Measurements from ENCODE around the gene PCTP.
A peak's percentile ranks its signal among the peaks of the same experiment; 100 is the strongest.

Gene PCTP

GRCh38 chr17:55758171-55758570 is 7.3 kb downstream of the PCTP start:
- DNase-seq: no peak

DNA sequence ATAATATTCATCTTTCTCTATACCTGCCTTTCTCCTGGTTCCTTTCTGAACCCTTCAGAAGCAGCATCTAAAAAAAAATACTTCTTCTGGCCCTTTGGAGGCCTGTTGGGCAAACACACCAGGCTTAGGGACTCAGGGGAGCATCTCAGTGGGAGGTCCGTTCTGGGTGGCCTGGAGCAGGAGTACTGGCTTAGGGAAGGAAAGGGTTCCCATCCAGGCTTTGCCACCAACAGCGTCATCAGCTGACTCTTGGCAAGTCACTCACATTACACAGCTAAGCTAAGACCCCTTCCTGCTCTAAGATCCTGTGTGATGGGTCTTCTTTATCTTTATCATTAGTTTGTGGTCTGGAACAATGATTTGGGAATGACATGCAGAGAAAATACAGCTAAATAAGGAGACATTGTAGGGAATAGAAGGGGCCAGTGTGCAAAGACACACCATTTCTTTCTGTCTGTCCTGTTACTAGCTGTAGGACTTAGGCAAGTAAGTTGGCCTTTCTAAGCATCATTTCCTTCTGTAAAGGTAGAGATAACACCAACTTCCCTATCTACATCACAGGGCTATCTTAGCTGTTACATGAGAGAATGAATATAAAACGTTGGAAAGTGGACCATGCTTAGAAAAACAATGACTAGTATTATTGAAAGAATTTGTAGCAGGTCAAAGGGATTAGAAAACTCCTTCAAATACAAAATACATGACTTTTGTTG is 9.9 kb downstream of the PCTP start:
- no peak for DNase-seq

DNA sequence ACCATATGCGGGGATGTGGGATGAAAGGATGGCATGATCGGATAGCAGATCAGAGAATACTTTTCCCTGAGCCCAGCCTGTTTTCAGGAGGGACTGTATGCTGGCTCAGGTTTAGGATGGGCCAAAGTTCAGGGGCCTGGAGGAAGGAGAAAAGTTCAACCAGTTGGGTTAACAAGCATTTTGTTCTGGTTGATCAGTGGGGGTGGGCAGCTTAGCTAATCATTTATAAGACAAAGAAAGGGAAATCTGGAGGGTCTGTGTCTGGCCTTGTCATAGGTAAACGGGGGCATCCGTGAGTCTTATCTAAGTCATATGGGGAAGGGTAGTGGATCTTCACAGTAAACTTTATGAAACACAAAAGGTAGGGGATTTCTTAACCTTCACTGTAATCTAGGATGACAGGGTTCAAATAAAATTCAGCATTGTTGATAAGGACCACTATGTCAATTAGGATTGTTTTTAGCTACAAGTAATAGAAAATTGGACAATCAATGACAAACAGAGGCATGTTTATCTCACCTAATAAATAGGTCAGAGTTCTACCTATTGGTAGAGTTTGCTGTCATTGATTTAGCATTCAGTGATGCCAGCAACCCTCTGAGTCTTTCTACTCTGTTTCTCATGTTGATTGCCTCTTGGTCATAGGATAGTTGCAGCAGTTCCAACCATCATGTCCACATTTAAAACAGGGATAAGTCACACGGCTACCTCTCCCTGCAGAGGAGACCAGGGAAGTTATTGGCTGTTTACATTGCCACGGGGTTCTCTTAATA is 11.4 kb downstream of the PCTP start:
- no peak for DNase-seq

DNA sequence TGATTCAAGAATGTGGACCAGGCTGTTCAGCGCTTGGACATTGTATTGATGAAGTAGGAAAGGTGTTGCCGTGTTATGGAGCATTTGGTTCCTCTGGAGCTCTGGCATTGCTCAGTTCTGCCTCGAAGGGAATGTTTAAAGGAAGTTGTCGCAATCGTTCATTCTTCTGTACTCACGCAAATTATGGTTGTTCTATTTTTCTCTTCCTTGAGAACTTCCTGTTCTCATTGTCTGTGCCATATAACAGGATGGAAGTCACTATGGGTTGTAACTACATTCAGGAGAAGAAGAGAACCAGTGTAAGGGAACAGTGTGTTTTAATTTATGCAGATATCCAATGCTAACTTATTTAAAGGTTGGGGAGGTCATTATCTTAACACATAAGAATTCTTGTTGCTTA is 13.0 kb downstream of the PCTP start:
- no peak for DNase-seq

- DNase-seq: no peak
These were observed 13.8 kb downstream of the PCTP start for GRCh38 chr17:55764610-55765009.

DNA sequence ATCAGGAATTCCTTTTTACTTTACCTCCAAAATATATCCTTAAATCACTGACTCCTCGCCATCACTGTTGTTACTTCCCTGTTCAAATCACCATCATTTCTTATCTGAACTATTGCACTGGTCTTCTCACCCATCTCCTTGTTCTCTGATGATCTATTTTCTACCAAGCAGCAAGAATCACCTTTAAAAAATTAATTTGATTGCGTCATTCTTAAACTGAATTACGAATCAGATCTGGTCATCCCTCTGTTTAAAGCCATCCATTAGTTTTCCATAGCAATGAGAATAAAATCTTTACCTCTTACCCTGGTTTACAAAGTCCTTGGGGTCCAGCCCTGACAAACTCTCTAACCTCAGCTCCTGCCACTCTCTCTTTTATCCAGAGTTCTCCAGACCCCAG is 14.6 kb downstream of the PCTP start:
- no peak for DNase-seq

DNA sequence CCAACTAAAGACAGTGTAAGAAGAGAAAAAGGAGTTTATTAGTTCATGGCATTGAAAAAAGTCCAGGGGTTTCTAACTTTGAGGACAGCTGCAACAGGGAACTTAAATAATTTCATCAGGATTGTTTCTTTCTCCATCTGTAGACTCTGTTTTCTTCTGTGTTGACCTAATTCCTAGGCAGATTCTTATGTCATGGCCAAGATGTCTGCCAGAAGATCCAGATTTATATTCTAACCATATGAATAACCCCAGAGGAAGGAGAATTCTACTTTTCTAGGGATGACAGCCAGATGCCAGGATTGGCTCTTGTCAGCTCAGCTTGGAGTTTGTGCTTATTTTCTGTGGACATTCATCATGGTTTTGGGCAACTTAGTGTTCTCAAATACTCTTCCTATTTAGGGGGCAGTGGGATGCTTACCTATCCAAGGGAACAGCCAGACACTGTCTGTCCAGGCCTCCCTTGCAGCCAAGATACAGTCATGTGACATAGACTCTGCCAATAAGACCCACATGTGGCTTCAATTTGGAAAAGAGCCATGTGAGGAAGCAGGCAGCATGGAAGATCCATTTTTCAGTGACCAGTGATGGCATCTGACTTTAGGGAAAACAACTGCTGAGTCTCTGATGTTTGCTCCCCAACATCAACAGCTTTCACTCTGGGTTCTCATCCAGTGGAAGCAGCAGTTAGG is 18.2 kb downstream of the PCTP start:
- DNase-seq: no peak

- no peak for DNase-seq
These were observed 18.8 kb downstream of the PCTP start for GRCh38 chr17:55769625-55770000.

GRCh38 chr17:55770196-55770870 is 19.5 kb downstream of the PCTP start:
- DNase-seq: peak; percentile 89

GRCh38 chr17:55772086-55772485 is 21.2 kb downstream of the PCTP start:
- DNase-seq: no peak

DNA sequence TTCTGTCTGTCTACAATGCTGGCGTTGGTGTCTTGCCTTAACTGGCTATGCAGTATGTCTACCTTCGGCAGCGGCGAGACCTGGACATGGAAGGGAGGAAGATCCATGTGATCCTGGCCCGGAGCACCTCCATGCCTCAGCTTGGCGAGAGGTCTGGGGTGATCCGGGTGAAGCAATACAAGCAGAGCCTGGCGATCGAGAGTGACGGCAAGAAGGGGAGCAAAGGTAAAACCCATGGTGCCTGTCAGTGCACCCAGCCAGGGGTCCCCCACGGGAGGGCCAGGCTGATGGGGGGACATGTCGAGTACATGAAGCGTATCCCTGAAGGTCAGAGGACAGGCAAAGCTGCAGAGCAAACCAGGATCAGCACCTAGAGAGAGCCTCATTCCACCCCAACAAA is 22.8 kb downstream of the PCTP start:
- DNase-seq: no peak

GRCh38 chr17:55774846-55775271 is 24.0 kb downstream of the PCTP start:
- peak; percentile 29 for DNase-seq

GRCh38 chr17:55776271-55776670 is 25.4 kb downstream of the PCTP start:
- DNase-seq: no peak

GRCh38 chr17:55777471-55777971 is 26.7 kb downstream of the PCTP start:
- DNase-seq: no peak

GRCh38 chr17:55778389-55779118 is 27.7 kb downstream of the PCTP start:
- no peak for DNase-seq

- DNase-seq: no peak
These were observed 32.9 kb downstream of the PCTP start for GRCh38 chr17:55783684-55784245.

DNA sequence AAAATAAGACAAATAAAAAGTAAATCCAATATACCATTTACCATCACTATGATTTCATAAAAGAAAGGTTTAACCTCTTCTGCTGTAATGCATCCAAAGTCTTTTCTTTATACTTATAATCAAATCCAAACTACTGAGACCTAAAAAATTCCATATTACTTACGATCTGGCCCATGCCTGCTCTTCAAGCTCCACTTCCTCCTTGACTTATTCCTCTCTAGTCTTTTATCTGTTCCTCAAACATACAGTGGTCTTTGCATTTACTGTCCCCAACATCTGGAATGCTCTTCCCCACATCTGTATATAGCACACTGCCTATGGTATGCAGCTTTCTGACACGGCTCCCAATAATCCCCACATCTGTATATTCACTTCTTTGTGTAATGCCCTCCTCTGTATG is 33.8 kb downstream of the PCTP start:
- DNase-seq: no peak

DNA sequence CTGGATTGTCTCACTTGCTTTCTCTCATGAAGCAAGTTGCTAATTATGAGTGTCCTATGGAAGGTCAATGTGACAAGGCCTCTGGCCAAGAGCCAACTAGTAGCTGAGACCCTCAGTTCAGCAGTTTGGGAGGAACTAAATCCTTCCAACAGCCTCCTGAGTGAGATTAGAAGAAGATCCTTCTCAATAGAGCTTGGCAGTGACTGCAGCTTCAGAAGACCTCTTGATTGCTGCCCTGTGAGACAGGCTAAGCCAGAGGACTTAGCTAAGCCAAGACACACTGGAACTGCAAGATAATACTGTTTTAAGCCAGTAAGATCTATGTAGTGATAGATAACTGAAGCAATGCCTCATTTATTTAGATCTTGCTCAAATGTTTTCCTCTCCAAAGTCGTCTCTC is 34.3 kb downstream of the PCTP start:
- no peak for DNase-seq

DNA sequence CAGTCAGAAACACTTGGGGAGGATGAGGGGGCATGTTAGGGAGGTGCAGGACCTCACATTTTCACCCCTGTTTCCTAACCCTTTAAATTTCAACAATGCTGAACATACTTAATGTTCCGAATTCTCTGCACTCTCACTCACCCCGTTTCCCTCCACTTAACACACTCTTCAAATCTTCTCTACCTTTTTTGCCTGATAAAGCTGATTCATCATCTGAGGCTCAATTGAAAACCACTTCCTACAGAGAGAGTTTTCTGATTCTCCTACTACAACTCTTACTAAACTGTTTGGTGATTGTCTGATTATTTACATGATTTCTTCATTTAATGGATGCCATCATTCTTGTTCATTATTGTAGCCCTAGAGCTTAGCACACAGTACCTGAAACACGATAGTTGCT is 42.4 kb downstream of the PCTP start:
- DNase-seq: no peak

DNA sequence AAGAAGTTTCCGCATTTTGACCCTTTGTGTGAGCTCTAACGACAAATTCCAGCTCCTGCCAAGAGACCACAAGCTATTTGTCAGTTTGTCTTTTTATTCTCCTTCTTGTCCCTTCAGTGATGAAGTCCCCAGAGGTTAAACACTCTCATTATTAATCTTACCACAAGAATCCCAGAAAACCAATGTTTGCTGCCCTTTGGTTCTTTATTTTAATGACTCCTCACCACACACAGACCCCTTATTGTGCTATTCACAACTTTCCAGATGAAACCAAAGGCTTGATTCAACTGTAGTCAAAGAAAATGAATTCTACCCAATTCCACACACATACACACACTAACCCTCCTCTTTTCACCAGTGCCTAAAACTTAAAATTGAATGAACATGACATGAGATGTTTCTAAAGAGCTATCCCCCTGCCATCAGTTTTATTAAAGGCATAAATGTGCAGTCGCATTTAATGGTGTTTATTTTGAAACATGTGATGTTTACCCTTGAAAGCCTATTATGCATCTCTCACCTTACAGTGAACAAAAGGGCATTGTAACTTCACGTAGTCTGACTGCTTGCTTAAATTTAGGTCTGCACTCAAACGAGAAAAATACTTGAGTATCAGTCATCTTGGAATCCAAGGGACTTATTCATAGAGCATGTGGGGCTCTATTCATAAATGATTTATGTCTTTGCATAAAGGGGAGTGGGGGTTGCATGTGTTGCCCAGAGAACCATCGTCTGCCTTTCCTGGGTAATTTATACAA is 44.1 kb downstream of the PCTP start:
- DNase-seq: peak; percentile 54

- no peak for DNase-seq
These were observed 56.1 kb downstream of the PCTP start for GRCh38 chr17:55806745-55807495.
